Measurements from ENCODE around the gene CLEC9A. TPM values are rescaled to one million over a fixed set of nuclear protein-coding genes. Genes with fewer than 3 reads are reported as not detected.

The CLEC9A gene
- total RNA-seq, 1 experiment from 2014 or later: not detected

DNA sequence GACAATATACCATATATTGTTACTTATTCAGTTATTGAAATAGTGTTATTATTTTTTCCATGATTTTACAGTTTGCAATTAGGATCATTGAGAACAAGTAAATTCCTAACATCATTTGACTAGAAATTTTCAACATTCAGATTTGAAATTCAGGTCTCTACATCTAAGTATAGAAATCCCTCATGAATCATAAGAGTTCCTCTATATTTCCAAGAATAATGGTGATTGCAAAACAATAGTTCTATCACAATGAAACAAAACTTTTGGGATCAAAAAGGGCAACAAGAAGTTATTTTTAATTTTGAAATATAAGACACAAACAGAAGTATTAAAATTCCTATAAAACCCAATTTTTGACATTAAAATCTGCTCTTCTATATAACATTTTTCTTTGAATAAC, 57.5 kb downstream of the CLEC9A start:
- POLR2A ChIA-PET: no interaction called here
- RAD21 ChIA-PET (ENCODE audit: low non-redundant PET in 1 of 2, low total read pairs in 2 of 2, uncharacterized antibody in 2 of 2, unreplicated experiment in 2 of 2): no interaction called here
- no peak overlapping the region for H3K27ac ChIP-seq (ENCODE audit: low read depth, low read length)
- no peaks in the 10 kb centered on the region for H3K9me3 ChIP-seq (ENCODE audit: control insufficient read depth in 1 of 2, insufficient read depth in 1 of 2, low read depth in 1 of 2, low read length in 2 of 2)
- DNase-seq (ENCODE audit: low read depth, low spot score) (no peak), ATAC-seq (no peak)
- no peaks in the 10 kb centered on the region for H3K79me2 ChIP-seq (ENCODE audit: insufficient read depth, low read length)
- peaks cover 26% of the 10 kb centered on the region for H3K27me3 ChIP-seq (ENCODE audit: insufficient read depth, low read length)
- intact Hi-C loops (cut with micrococcal nuclease): no loop called here
- CTCF ChIA-PET: no interaction called here
- no peaks in the 10 kb centered on the region for H3K4me1 ChIP-seq (ENCODE audit: control insufficient read depth in 1 of 2, insufficient read depth in 2 of 2, low read length in 2 of 2)
- H2AFZ ChIP-seq (ENCODE audit: low read depth, low read length, poor library complexity, severe bottlenecking): no peak overlapping the region
- H3K36me3 ChIP-seq (ENCODE audit: control insufficient read depth in 1 of 2, insufficient read depth in 2 of 2, low read length in 2 of 2): no peaks in the 10 kb centered on the region
- H3K4me3 ChIP-seq (replicated peaks in 1 of 2; ENCODE audit: low read depth in 1 of 2, low read length in 2 of 2): no peak overlapping the region
- BruUV-seq (replicated peaks): no TSS peak
- no peaks in the 10 kb centered on the region for H4K20me1 ChIP-seq (ENCODE audit: insufficient read depth)
- no peak overlapping the region for H3K9ac ChIP-seq (ENCODE audit: low read length)
- H3K4me2 ChIP-seq (ENCODE audit: low read length): no peak overlapping the region
- TF ChIP-seq ELF1 (IDR thresholded peaks at IDR 0.05; ENCODE audit: borderline replicate concordance, low read depth): no peak
- no peak for TF ChIP-seq CBX3 (IDR thresholded peaks at IDR 0.05; ENCODE audit: low read depth)
- no peak for TF ChIP-seq SRF (IDR thresholded peaks at IDR 0.05; ENCODE audit: low read depth)
- TF ChIP-seq YY1 (IDR thresholded peaks at IDR 0.05; ENCODE audit: extremely low read depth, insufficient replicate concordance, low read depth, low read length): no peak
- TF ChIP-seq TCF7L2 (IDR thresholded peaks at IDR 0.05; ENCODE audit: borderline replicate concordance, extremely low read depth, insufficient read depth, insufficient read length): no peak
- TF ChIP-seq, protein P1, sequence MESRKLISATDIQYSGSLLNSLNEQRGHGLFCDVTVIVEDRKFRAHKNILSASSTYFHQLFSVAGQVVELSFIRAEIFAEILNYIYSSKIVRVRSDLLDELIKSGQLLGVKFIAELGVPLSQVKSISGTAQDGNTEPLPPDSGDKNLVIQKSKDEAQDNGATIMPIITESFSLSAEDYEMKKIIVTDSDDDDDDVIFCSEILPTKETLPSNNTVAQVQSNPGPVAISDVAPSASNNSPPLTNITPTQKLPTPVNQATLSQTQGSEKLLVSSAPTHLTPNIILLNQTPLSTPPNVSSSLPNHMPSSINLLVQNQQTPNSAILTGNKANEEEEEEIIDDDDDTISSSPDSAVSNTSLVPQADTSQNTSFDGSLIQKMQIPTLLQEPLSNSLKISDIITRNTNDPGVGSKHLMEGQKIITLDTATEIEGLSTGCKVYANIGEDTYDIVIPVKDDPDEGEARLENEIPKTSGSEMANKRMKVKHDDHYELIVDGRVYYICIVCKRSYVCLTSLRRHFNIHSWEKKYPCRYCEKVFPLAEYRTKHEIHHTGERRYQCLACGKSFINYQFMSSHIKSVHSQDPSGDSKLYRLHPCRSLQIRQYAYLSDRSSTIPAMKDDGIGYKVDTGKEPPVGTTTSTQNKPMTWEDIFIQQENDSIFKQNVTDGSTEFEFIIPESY (IDR thresholded peaks at IDR 0.05; ENCODE audit: extremely low read depth, insufficient replicate concordance, low read length): no peak
- TF ChIP-seq JUND (IDR thresholded peaks at IDR 0.05): no peak
- TF ChIP-seq EZH2phosphoT487 (IDR thresholded peaks at IDR 0.05; ENCODE audit: borderline replicate concordance): no peak
- TF ChIP-seq, protein P2, sequence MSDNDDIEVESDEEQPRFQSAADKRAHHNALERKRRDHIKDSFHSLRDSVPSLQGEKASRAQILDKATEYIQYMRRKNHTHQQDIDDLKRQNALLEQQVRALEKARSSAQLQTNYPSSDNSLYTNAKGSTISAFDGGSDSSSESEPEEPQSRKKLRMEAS (IDR thresholded peaks at IDR 0.05): no peak
- no peak for TF ChIP-seq ZFX (IDR thresholded peaks at IDR 0.05)
- TF ChIP-seq, protein P3, sequence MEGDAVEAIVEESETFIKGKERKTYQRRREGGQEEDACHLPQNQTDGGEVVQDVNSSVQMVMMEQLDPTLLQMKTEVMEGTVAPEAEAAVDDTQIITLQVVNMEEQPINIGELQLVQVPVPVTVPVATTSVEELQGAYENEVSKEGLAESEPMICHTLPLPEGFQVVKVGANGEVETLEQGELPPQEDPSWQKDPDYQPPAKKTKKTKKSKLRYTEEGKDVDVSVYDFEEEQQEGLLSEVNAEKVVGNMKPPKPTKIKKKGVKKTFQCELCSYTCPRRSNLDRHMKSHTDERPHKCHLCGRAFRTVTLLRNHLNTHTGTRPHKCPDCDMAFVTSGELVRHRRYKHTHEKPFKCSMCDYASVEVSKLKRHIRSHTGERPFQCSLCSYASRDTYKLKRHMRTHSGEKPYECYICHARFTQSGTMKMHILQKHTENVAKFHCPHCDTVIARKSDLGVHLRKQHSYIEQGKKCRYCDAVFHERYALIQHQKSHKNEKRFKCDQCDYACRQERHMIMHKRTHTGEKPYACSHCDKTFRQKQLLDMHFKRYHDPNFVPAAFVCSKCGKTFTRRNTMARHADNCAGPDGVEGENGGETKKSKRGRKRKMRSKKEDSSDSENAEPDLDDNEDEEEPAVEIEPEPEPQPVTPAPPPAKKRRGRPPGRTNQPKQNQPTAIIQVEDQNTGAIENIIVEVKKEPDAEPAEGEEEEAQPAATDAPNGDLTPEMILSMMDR (IDR thresholded peaks at IDR 0.05 in 2 of 3, conservative IDR thresholded peaks at IDR 0.05 in 1 of 3; ENCODE audit: borderline replicate concordance in 1 of 3, insufficient read depth in 1 of 3, low read depth in 2 of 3, low read length in 2 of 3): no peak
- TF ChIP-seq EGR1 (IDR thresholded peaks at IDR 0.05; ENCODE audit: low read depth): no peak
- TF ChIP-seq EZH2 (IDR thresholded peaks at IDR 0.05): no peak
- no peaks in the 10 kb centered on the region for H3K9me2 ChIP-seq (ENCODE audit: insufficient read depth)
